Body of pancreas (tissue), 4 donors: ENCODE measurements around the gene FITM1.

Experiments used
- POLR2A ChIP-seq, 3 donors: fragments of 450-650 bp; IDR thresholded peaks; one replicate each; pipeline ENCODE4 v1.6.1; 2016; ENCODE audit warnings: antibody characterized with exemption in 3 of 3, mild to moderate bottlenecking in 2 of 3
- TF ChIP-seq, protein P1 (sequence below), 7 experiments: fragments of 450-650 bp in 4 of 7; fragments of 200-600 bp in 3 of 7; sonication (generic) in 3 of 7; IDR thresholded peaks; one replicate each; pipeline ENCODE4 v1.5.1; 2016 to 2019; ENCODE audit warnings: antibody characterized with exemption in 7 of 7

- TF ChIP-seq, protein P1, sequence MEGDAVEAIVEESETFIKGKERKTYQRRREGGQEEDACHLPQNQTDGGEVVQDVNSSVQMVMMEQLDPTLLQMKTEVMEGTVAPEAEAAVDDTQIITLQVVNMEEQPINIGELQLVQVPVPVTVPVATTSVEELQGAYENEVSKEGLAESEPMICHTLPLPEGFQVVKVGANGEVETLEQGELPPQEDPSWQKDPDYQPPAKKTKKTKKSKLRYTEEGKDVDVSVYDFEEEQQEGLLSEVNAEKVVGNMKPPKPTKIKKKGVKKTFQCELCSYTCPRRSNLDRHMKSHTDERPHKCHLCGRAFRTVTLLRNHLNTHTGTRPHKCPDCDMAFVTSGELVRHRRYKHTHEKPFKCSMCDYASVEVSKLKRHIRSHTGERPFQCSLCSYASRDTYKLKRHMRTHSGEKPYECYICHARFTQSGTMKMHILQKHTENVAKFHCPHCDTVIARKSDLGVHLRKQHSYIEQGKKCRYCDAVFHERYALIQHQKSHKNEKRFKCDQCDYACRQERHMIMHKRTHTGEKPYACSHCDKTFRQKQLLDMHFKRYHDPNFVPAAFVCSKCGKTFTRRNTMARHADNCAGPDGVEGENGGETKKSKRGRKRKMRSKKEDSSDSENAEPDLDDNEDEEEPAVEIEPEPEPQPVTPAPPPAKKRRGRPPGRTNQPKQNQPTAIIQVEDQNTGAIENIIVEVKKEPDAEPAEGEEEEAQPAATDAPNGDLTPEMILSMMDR (IDR thresholded peaks at IDR 0.05), result no peak
- peak; percentile 90 to 98 (median 97) for TF ChIP-seq POLR2A (IDR thresholded peaks at IDR 0.05)
These were observed 15.7 kb upstream of the FITM1 start, which contains the start of the genes DCAF11 and NRL for GRCh38 chr14:24114532-24115421.
